Mesenchymal stem cell (in vitro differentiated cells and primary cell): ENCODE measurements around the gene FRAS1.

Experiments used
- DNase-seq: peaks from one replicate; pipeline ENCODE4 v3.0.0-alpha.2; 2013
- H2AFZ ChIP-seq: one replicate; pipeline ENCODE4 v1.6.1; 2013; ENCODE audit warnings: low read depth, mild to moderate bottlenecking, control low read depth, inconsistent platforms, low read length, moderate library complexity
- H2AK5ac ChIP-seq: 2 replicates; pipeline ENCODE4 v1.6.1; 2013; ENCODE audit warnings: low read length, moderate library complexity, mild to moderate bottlenecking, inconsistent platforms; ENCODE audit not compliant: severe bottlenecking
- H2BK120ac ChIP-seq: one replicate; pipeline ENCODE4 v1.6.1; 2013; ENCODE audit warnings: low read depth, mild to moderate bottlenecking, inconsistent platforms, low read length, moderate library complexity
- H2BK12ac ChIP-seq, 2 experiments: one replicate each; pipeline ENCODE4 v1.6.1; 2013; ENCODE audit warnings: inconsistent platforms in 2 of 2, low read length in 2 of 2, mild to moderate bottlenecking in 2 of 2, moderate library complexity in 2 of 2, control low read depth in 1 of 2
- H2BK15ac ChIP-seq: one replicate; pipeline ENCODE4 v1.6.1; 2013; ENCODE audit warnings: mild to moderate bottlenecking, low read depth, inconsistent platforms; ENCODE audit not compliant: poor library complexity, severe bottlenecking
- H2BK5ac ChIP-seq: 2 replicates; pipeline ENCODE4 v1.6.1; 2013; ENCODE audit warnings: low read depth, mild to moderate bottlenecking, low read length, control low read depth, inconsistent platforms; ENCODE audit not compliant: poor library complexity, severe bottlenecking
- H3K14ac ChIP-seq, 2 experiments: one replicate each; pipeline ENCODE4 v1.6.1; 2013; ENCODE audit warnings: inconsistent platforms in 2 of 2, low read length in 2 of 2, control low read depth in 1 of 2, mild to moderate bottlenecking in 1 of 2, moderate library complexity in 1 of 2
- H3K18ac ChIP-seq, 2 experiments: one replicate each; pipeline ENCODE4 v1.6.1; 2013; ENCODE audit warnings: inconsistent platforms in 2 of 2, low read length in 2 of 2, control low read depth in 1 of 2, low read depth in 1 of 2, mild to moderate bottlenecking in 1 of 2
- H3K23ac ChIP-seq, 2 experiments: one replicate each; pipeline ENCODE4 v1.6.1; 2013; ENCODE audit warnings: inconsistent platforms in 2 of 2, low read length in 2 of 2, mild to moderate bottlenecking in 2 of 2, moderate library complexity in 2 of 2, control low read depth in 1 of 2
- H3K27ac ChIP-seq: 2 replicates; pipeline ENCODE4 v1.5.1; 2013; ENCODE audit warnings: mild to moderate bottlenecking, moderate library complexity, low read length, control low read depth, inconsistent platforms; ENCODE audit not compliant: poor library complexity, severe bottlenecking
- H3K27me3 ChIP-seq, 2 experiments: 2 replicates each; pipeline versions ENCODE4 v1.6.1 to v1.7.0; 2013; ENCODE audit warnings: low read length in 2 of 2, mild to moderate bottlenecking in 2 of 2, moderate library complexity in 2 of 2, control low read depth in 1 of 2, inconsistent platforms in 1 of 2; ENCODE audit not compliant: control insufficient read depth in 1 of 2, insufficient read depth in 1 of 2
- H3K36me3 ChIP-seq, 2 experiments: 2 replicates each; pipeline versions ENCODE4 v1.6.1 to v1.7.0; 2013; ENCODE audit warnings: low read length in 2 of 2, control low read depth in 1 of 2, inconsistent platforms in 1 of 2, low read depth in 1 of 2, mild to moderate bottlenecking in 1 of 2; ENCODE audit not compliant: insufficient read depth in 2 of 2, control insufficient read depth in 1 of 2
- H3K4ac ChIP-seq, 2 experiments: one replicate each; pipeline ENCODE4 v1.6.1; 2013; ENCODE audit warnings: inconsistent platforms in 2 of 2, low read length in 2 of 2, mild to moderate bottlenecking in 2 of 2, moderate library complexity in 2 of 2, control low read depth in 1 of 2, low read depth in 1 of 2
- H3K4me1 ChIP-seq: 2 replicates; pipeline ENCODE4 v1.6.1; 2013; ENCODE audit warnings: low read depth, low read length, control low read depth; ENCODE audit not compliant: control insufficient read depth, insufficient read depth
- H3K4me2 ChIP-seq: 2 replicates; pipeline ENCODE4 v1.6.1; 2013; ENCODE audit warnings: low read length, mild to moderate bottlenecking, inconsistent platforms; ENCODE audit not compliant: poor library complexity, severe bottlenecking
- H3K4me3 ChIP-seq, 2 experiments: 2 replicates each; pipeline versions ENCODE4 v1.5.1 to v1.7.0; 2013; ENCODE audit warnings: low read length in 2 of 2, mild to moderate bottlenecking in 2 of 2, control low read depth in 1 of 2, low read depth in 1 of 2; ENCODE audit not compliant: insufficient read depth in 1 of 2
- H3K79me1 ChIP-seq: replicated peaks from 2 replicates; pipeline ENCODE4 v1.6.1; 2013; ENCODE audit warnings: mild to moderate bottlenecking, control low read depth, low read length, inconsistent platforms; ENCODE audit not compliant: poor library complexity, severe bottlenecking
- H3K9ac ChIP-seq: 2 replicates; pipeline ENCODE4 v1.7.0; 2013; ENCODE audit warnings: mild to moderate bottlenecking, low read length, moderate library complexity
- H3K9me3 ChIP-seq: 2 replicates; pipeline ENCODE4 v1.7.0; 2013; ENCODE audit warnings: mild to moderate bottlenecking, low read length; ENCODE audit not compliant: control insufficient read depth
- H4K8ac ChIP-seq: one replicate; pipeline ENCODE4 v1.6.1; 2013; ENCODE audit warnings: inconsistent platforms, mild to moderate bottlenecking, low read length, moderate library complexity
- H4K91ac ChIP-seq: one replicate; pipeline ENCODE4 v1.6.1; 2013; ENCODE audit warnings: mild to moderate bottlenecking, low read length, inconsistent platforms
- WGBS: methylation state at CpG from one replicate; pipeline ENCODE4 v1.1.7; 2013; ENCODE audit warnings: mixed read lengths; 5-methylcytosine and 5-hydroxymethylcytosine counted together

FRAS1 gene

GRCh38 chr4:78355306-78355705 is 298.2 kb downstream of the FRAS1 start:
- H3K4me3 ChIP-seq, result no peak overlapping the region
- no peak overlapping the region for H3K9ac ChIP-seq
- H2BK15ac ChIP-seq, result no peak overlapping the region
- no peaks in the 10 kb centered on the region for H3K27me3 ChIP-seq
- no peak overlapping the region for H3K14ac ChIP-seq
- H3K27ac ChIP-seq, result no peak overlapping the region
- no peak overlapping the region for H3K23ac ChIP-seq
- H3K4me2 ChIP-seq, result no peak overlapping the region
- H3K79me1 ChIP-seq, result no peaks in the 10 kb centered on the region
- H3K36me3 ChIP-seq, result no peaks in the 10 kb centered on the region
- H2BK5ac ChIP-seq, result no peak overlapping the region
- no peak overlapping the region for H3K18ac ChIP-seq
- H2AK5ac ChIP-seq, result no peak overlapping the region
- no peak overlapping the region for H2BK12ac ChIP-seq
- WGBS, result 92% methylated on average over 3 of the region's 3 CpGs
- no peak overlapping the region for H4K8ac ChIP-seq
- DNase-seq, result no peak
- no peak overlapping the region for H3K4ac ChIP-seq
- H2BK120ac ChIP-seq, result no peak overlapping the region
- H4K91ac ChIP-seq, result no peak overlapping the region
- H3K4me1 ChIP-seq, result peaks cover 2% of the 10 kb centered on the region
- no peaks in the 10 kb centered on the region for H3K9me3 ChIP-seq
- H2AFZ ChIP-seq, result no peak overlapping the region

GRCh38 chr4:78356251-78356786 is 299.2 kb downstream of the FRAS1 start:
- H3K27ac ChIP-seq, result no peak overlapping the region

GRCh38 chr4:78357122-78357521 is 300.0 kb downstream of the FRAS1 start:
- Histone ChIP-seq H2BK15ac (no peak overlapping the region), H3K18ac (no peak overlapping the region), H2AFZ (no peak overlapping the region), H3K4ac (no peak overlapping the region), H2BK120ac (no peak overlapping the region), H3K27me3 (no peaks in the 10 kb centered on the region), H3K36me3 (no peaks in the 10 kb centered on the region), H3K4me2 (no peak overlapping the region), H3K4me3 (no peak overlapping the region), H2BK12ac (no peak overlapping the region), H2BK5ac (no peak overlapping the region), H3K23ac (no peak overlapping the region), H3K27ac (no peak overlapping the region), H3K14ac (no peak overlapping the region), H4K8ac (no peak overlapping the region), H3K9ac (no peak overlapping the region), H2AK5ac (no peak overlapping the region), H3K9me3 (no peaks in the 10 kb centered on the region), H3K4me1 (peaks cover 2% of the 10 kb centered on the region), H3K79me1 (no peaks in the 10 kb centered on the region), H4K91ac (no peak overlapping the region)
- WGBS, result 45% methylated on average over 1 of the region's 1 CpG
- no peak for DNase-seq

More at GRCh38 chr4:78356251-78356786, 299.2 kb downstream of the FRAS1 start:
- Histone ChIP-seq H3K4me3 (no peak overlapping the region), H3K36me3 (no peaks in the 10 kb centered on the region), H3K79me1 (no peaks in the 10 kb centered on the region), H4K8ac (no peak overlapping the region), H4K91ac (no peak overlapping the region), H3K9me3 (no peaks in the 10 kb centered on the region), H3K4me2 (peak overlapping the region; percentile 36), H3K18ac (no peak overlapping the region), H3K23ac (no peak overlapping the region), H2AFZ (no peak overlapping the region), H2BK15ac (no peak overlapping the region), H3K4me1 (peaks cover 2% of the 10 kb centered on the region), H3K9ac (no peak overlapping the region), H3K27me3 (no peaks in the 10 kb centered on the region), H2BK5ac (no peak overlapping the region), H2AK5ac (no peak overlapping the region), H2BK120ac (no peak overlapping the region), H3K14ac (no peak overlapping the region), H3K4ac (no peak overlapping the region), H2BK12ac (no peak overlapping the region)
- WGBS, result 77% methylated on average over 2 of the region's 2 CpGs
- DNase-seq, result no peak

DNA sequence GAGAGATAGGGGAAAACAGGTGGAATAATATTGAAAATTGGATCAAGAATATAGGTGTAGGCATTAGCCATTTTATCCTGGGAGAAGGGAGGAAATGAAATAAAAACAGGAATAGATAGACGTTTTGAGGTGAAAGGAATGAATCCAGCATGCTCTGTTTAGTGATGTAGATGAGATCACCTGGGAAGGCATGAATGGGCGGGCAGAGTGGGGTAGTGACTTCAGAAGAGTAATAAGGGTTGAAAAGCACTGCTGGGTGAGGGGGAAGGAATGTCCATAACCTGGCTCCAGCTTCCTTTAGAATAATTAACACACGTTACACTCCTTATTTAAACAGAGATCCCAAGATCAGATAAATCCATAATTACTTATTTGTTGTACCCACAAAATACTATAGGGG is 303.3 kb downstream of the FRAS1 start:
- Histone ChIP-seq H2AK5ac (no peak overlapping the region), H2BK120ac (no peak overlapping the region), H3K23ac (no peak overlapping the region), H2BK15ac (no peak overlapping the region), H2BK12ac (no peak overlapping the region), H3K27me3 (no peaks in the 10 kb centered on the region), H2BK5ac (no peak overlapping the region), H3K27ac (no peak overlapping the region), H3K4me2 (no peak overlapping the region), H3K4me1 (peaks cover 5% of the 10 kb centered on the region), H4K91ac (no peak overlapping the region), H3K18ac (no peak overlapping the region), H4K8ac (no peak overlapping the region), H3K9ac (no peak overlapping the region), H3K14ac (no peak overlapping the region), H3K4me3 (no peak overlapping the region), H3K4ac (no peak overlapping the region), H3K79me1 (no peaks in the 10 kb centered on the region), H2AFZ (no peak overlapping the region), H3K36me3 (no peaks in the 10 kb centered on the region), H3K9me3 (no peaks in the 10 kb centered on the region)
- no peak for DNase-seq
- 78% methylated on average over 2 of the region's 3 CpGs for WGBS
